Stimulated activated CD4-positive, alpha-beta T cell treated with anti-CD3 and anti-CD28 coated beads, Interleukin-12 subunit alpha, Interleukin-12 subunit beta, amount 100 ng/mL, for 4 hours (primary cell): Measurements from ENCODE around the gene BUD31.

ENCODE experiments used
- DNase-seq: peaks from one replicate; pipeline ENCODE4 v3.0.0-alpha.2; 2020

BUD31 gene

GRCh38 chr7:99438573-99439480 is 30.1 kb downstream of the BUD31 start, which contains the start of the genes CPSF4 and PTCD1:
Gene CPSF4 (plus strand): TSS chr7:99438943. CDS start chr7:99439083, 140 bp downstream.
Gene PTCD1 (minus strand): TSS chr7:99438798. CDS start chr7:99435242, 3,556 bp downstream.
- DNase-seq: peak; percentile 91

GRCh38 chr7:99440195-99440594 is 31.4 kb downstream of the BUD31 start:
- DNase-seq: no peak

- DNase-seq: no peak
These were observed 37.3 kb downstream of the BUD31 start for GRCh38 chr7:99446096-99446495.

GRCh38 chr7:99447943-99448342 is 39.2 kb downstream of the BUD31 start:
- no peak for DNase-seq

- DNase-seq: no peak
These were observed 40.1 kb downstream of the BUD31 start for GRCh38 chr7:99448855-99449254.

GRCh38 chr7:99449326-99449725 is 40.6 kb downstream of the BUD31 start:
- DNase-seq: no peak

GRCh38 chr7:99451936-99452335 is 43.2 kb downstream of the BUD31 start:
- no peak for DNase-seq

GRCh38 chr7:99452541-99452940 is 43.8 kb downstream of the BUD31 start:
- no peak for DNase-seq

GRCh38 chr7:99453105-99453504 is 44.3 kb downstream of the BUD31 start:
- DNase-seq: no peak

- DNase-seq: no peak
These were observed 47.1 kb downstream of the BUD31 start for GRCh38 chr7:99455874-99456273.

- no peak for DNase-seq
These were observed 47.5 kb downstream of the BUD31 start for GRCh38 chr7:99456288-99456687.

- DNase-seq: no peak
These were observed 48.4 kb downstream of the BUD31 start for GRCh38 chr7:99457050-99457649.

GRCh38 chr7:99457650-99458493 is 49.1 kb downstream of the BUD31 start:
- DNase-seq: no peak

GRCh38 chr7:99459087-99459486 is 50.3 kb downstream of the BUD31 start:
- no peak for DNase-seq

- no peak for DNase-seq
These were observed 51.9 kb downstream of the BUD31 start for GRCh38 chr7:99460651-99461050.

- no peak for DNase-seq
These were observed 52.5 kb downstream of the BUD31 start for GRCh38 chr7:99461221-99461620.

- DNase-seq: no peak
These were observed 56.6 kb downstream of the BUD31 start for GRCh38 chr7:99465421-99465768.

GRCh38 chr7:99468336-99468918 is 59.7 kb downstream of the BUD31 start:
- no peak for DNase-seq
